GM21381 (cell line): Measurements from ENCODE around the gene SPTAN1.
"Not testable (repeated sequence)": the region's sequence is repeated elsewhere in the genome, so short reads cannot be mapped to it uniquely, and the experiment has no call there.

ENCODE experiments used
- ATAC-seq: cut with Tn5 transposase; IDR thresholded peaks from one replicate; pipeline ENCODE4 v1.9.1; 2021; ENCODE audit warnings: mild to moderate bottlenecking, moderate library complexity; ENCODE audit not compliant: unreplicated experiment

The SPTAN1 gene

GRCh38 chr9:128656416-128657343 lies 104.3 kb downstream of the SPTAN1 start, which contains the start of gene DYNC2I2:
Gene DYNC2I2, minus strand, starts transcription at chr9:128656847. Its CDS starts 121 bp downstream, at chr9:128656726.
- peak; percentile 78 for ATAC-seq

GRCh38 chr9:128657344-128657704 lies 104.9 kb downstream of the SPTAN1 start:
- no peak for ATAC-seq

- no peak for ATAC-seq
These were observed 105.4 kb downstream of the SPTAN1 start for GRCh38 chr9:128657796-128658195.

GRCh38 chr9:128666481-128666941 lies 114.1 kb downstream of the SPTAN1 start:
- ATAC-seq: not testable (repeated sequence)

GRCh38 chr9:128669786-128670185 lies 117.4 kb downstream of the SPTAN1 start:
- no peak for ATAC-seq

GRCh38 chr9:128675382-128675781 lies 123.0 kb downstream of the SPTAN1 start:
- ATAC-seq: no peak

GRCh38 chr9:128677794-128678193 lies 125.4 kb downstream of the SPTAN1 start:
- ATAC-seq: no peak
